HG03442 (cell line): ENCODE measurements around the gene STT3B.

Source experiments
- ATAC-seq: cut with Tn5 transposase; IDR thresholded peaks from one replicate; pipeline ENCODE4 v1.9.1; 2021; ENCODE audit warnings: mild to moderate bottlenecking, moderate library complexity; ENCODE audit not compliant: unreplicated experiment

STT3B gene

GRCh38 chr3:31550452-31551251, 17.9 kb downstream of the STT3B start:
- ATAC-seq = no peak

GRCh38 chr3:31551646-31552045, 18.9 kb downstream of the STT3B start:
- ATAC-seq = no peak

GRCh38 chr3:31552103-31552502, 19.4 kb downstream of the STT3B start:
- no peak for ATAC-seq

GRCh38 chr3:31553258-31553657, 20.5 kb downstream of the STT3B start:
- no peak for ATAC-seq

- ATAC-seq = no peak
Observed at GRCh38 chr3:31555204-31555603, 22.5 kb downstream of the STT3B start.

GRCh38 chr3:31559872-31560534, 27.3 kb downstream of the STT3B start:
- no peak for ATAC-seq

GRCh38 chr3:31561891-31562290, 29.2 kb downstream of the STT3B start:
- ATAC-seq = no peak

- no peak for ATAC-seq
Observed at GRCh38 chr3:31562525-31562924, 29.8 kb downstream of the STT3B start.

GRCh38 chr3:31565288-31565687, 32.6 kb downstream of the STT3B start:
- ATAC-seq = no peak

- no peak for ATAC-seq
Observed at GRCh38 chr3:31567036-31567435, 34.3 kb downstream of the STT3B start.

- no peak for ATAC-seq
Observed at GRCh38 chr3:31568649-31569048, 35.9 kb downstream of the STT3B start.

- ATAC-seq = no peak
Observed at GRCh38 chr3:31571325-31571724, 38.6 kb downstream of the STT3B start.

GRCh38 chr3:31572236-31573004, 39.7 kb downstream of the STT3B start:
- ATAC-seq = no peak

- ATAC-seq = no peak
Observed at GRCh38 chr3:31573036-31573779, 40.5 kb downstream of the STT3B start.

GRCh38 chr3:31575448-31575847, 42.7 kb downstream of the STT3B start:
- no peak for ATAC-seq

GRCh38 chr3:31576521-31576920, 43.8 kb downstream of the STT3B start:
- no peak for ATAC-seq

- no peak for ATAC-seq
Observed at GRCh38 chr3:31577232-31577631, 44.5 kb downstream of the STT3B start.

GRCh38 chr3:31579828-31580227, 47.1 kb downstream of the STT3B start:
- ATAC-seq = no peak

GRCh38 chr3:31580645-31581044, 47.9 kb downstream of the STT3B start:
- ATAC-seq = no peak

GRCh38 chr3:31581660-31582059, 48.9 kb downstream of the STT3B start:
- no peak for ATAC-seq

- no peak for ATAC-seq
Observed at GRCh38 chr3:31589228-31589627, 56.5 kb downstream of the STT3B start.
